Bronchial epithelial cell (primary cell): ENCODE measurements around the gene IQCE. TPM values are rescaled to one million over a fixed set of nuclear protein-coding genes. Genes with fewer than 3 reads are reported as not detected.

Experiments used
- DNase-seq: peaks from one replicate; pipeline ENCODE4 v3.0.0-alpha.2; 2010; ENCODE audit warnings: low read depth
- FAIRE-seq: peaks from 2 replicates; lab custom pipeline; 2011; peaks lifted over from hg19 to GRCh38; lab: Jason Lieb, UNC
- H3K27me3 ChIP-seq: 2 replicates; pipeline ENCODE4 v1.5.1; 2011; ENCODE audit warnings: low read length; ENCODE audit not compliant: control insufficient read depth, insufficient read depth
- H3K36me3 ChIP-seq: 2 replicates; pipeline ENCODE4 v1.5.1; 2011; ENCODE audit warnings: low read length; ENCODE audit not compliant: control insufficient read depth, insufficient read depth
- H3K4me3 ChIP-seq: 2 replicates; pipeline ENCODE4 v1.5.1; 2011; ENCODE audit warnings: mild to moderate bottlenecking, low read depth, low read length, control low read depth
- CTCF ChIP-seq: IDR thresholded peaks from 2 replicates; pipeline ENCODE4 v1.5.1; 2011; ENCODE audit warnings: mild to moderate bottlenecking, moderate library complexity, low read length, control low read depth, inconsistent platforms; ENCODE audit not compliant: insufficient read depth, severe bottlenecking
- total RNA-seq: library from RNA; depleted of rRNA; stranded (reverse); fragments of >200 nt; gene quantifications from 2 replicates; pipeline ENCODE4 v1.2.1, GENCODE V29; 2014

Gene IQCE
- total RNA-seq, 1 donor from 2014 or later: 6.3 TPM

GRCh38 chr7:2512179-2512661 lies 46.6 kb upstream of the IQCE start:
- DNase-seq: no peak
- H3K36me3 ChIP-seq: no peaks in the 10 kb centered on the region
- no peak for FAIRE-seq
- no peak for TF ChIP-seq CTCF
- no peaks in the 10 kb centered on the region for H3K27me3 ChIP-seq
- H3K4me3 ChIP-seq: no peak overlapping the region

- DNase-seq (no peak), FAIRE-seq (no peak)
- no peak overlapping the region for H3K4me3 ChIP-seq
These were observed 46.1 kb upstream of the IQCE start for GRCh38 chr7:2512713-2513112.

GRCh38 chr7:2513702-2514101 lies 45.1 kb upstream of the IQCE start:
- FAIRE-seq (no peak), DNase-seq (no peak)

More at GRCh38 chr7:2512713-2513112, 46.1 kb upstream of the IQCE start:
- Histone ChIP-seq H3K36me3 (no peaks in the 10 kb centered on the region), H3K27me3 (no peaks in the 10 kb centered on the region)
- TF ChIP-seq CTCF: no peak

GRCh38 chr7:2514473-2515423 lies 44.0 kb upstream of the IQCE start:
- peak; percentile 81 for FAIRE-seq

More at GRCh38 chr7:2513702-2514101, 45.1 kb upstream of the IQCE start:
- Histone ChIP-seq H3K27me3 (no peaks in the 10 kb centered on the region), H3K4me3 (no peak overlapping the region), H3K36me3 (no peaks in the 10 kb centered on the region)
- TF ChIP-seq CTCF: no peak

GRCh38 chr7:2515424-2516193 lies 43.2 kb upstream of the IQCE start:
- peaks cover 1% of the 10 kb centered on the region for H3K27me3 ChIP-seq
- FAIRE-seq (no peak), DNase-seq (no peak)
- no peak for TF ChIP-seq CTCF
- H3K36me3 ChIP-seq: no peaks in the 10 kb centered on the region
- H3K4me3 ChIP-seq: no peak overlapping the region

More at GRCh38 chr7:2514473-2515423, 44.0 kb upstream of the IQCE start:
- Histone ChIP-seq H3K27me3 (peaks cover 1% of the 10 kb centered on the region), H3K36me3 (no peaks in the 10 kb centered on the region), H3K4me3 (no peak overlapping the region)
- DNase-seq: no peak
- no peak for TF ChIP-seq CTCF
